Tibial nerve (tissue), 3 donors: ENCODE measurements around the gene SPATA20.

Source experiments
- POLR2A ChIP-seq, 2 donors: fragments of 450-650 bp; IDR thresholded peaks; one replicate each; pipeline ENCODE4 v1.6.1; 2017; ENCODE audit warnings: antibody characterized with exemption in 2 of 2, mild to moderate bottlenecking in 2 of 2, moderate library complexity in 2 of 2
- TF ChIP-seq, protein P1 (sequence below), 5 experiments: fragments of 200-600 bp in 3 of 5; fragments of 450-650 bp in 2 of 5; sonication (generic) in 3 of 5; IDR thresholded peaks; one replicate each; pipeline ENCODE4 v1.5.1; 2016 to 2019; ENCODE audit warnings: antibody characterized with exemption in 5 of 5, mild to moderate bottlenecking in 3 of 5, moderate library complexity in 2 of 5

DNA sequence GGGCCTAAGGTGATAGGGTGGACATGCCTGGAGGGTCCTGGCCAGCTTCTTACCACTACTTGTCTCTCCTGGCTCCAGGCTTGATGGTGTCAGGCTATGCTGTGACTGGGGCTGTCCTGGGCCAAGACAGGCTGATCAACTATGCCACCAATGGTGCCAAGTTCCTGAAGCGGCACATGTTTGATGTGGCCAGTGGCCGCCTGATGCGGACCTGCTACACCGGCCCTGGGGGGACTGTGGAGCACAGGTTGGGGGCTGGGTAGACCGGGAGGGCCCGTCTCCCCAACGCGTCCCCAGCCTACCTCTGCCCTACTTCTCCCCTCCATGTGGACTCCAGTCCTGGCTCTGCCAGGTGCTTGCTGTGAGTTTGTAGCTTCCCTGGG, 4.5 kb downstream of the SPATA20 start:
- no peak for TF ChIP-seq POLR2A (IDR thresholded peaks at IDR 0.05)
- TF ChIP-seq, protein P1, sequence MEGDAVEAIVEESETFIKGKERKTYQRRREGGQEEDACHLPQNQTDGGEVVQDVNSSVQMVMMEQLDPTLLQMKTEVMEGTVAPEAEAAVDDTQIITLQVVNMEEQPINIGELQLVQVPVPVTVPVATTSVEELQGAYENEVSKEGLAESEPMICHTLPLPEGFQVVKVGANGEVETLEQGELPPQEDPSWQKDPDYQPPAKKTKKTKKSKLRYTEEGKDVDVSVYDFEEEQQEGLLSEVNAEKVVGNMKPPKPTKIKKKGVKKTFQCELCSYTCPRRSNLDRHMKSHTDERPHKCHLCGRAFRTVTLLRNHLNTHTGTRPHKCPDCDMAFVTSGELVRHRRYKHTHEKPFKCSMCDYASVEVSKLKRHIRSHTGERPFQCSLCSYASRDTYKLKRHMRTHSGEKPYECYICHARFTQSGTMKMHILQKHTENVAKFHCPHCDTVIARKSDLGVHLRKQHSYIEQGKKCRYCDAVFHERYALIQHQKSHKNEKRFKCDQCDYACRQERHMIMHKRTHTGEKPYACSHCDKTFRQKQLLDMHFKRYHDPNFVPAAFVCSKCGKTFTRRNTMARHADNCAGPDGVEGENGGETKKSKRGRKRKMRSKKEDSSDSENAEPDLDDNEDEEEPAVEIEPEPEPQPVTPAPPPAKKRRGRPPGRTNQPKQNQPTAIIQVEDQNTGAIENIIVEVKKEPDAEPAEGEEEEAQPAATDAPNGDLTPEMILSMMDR (IDR thresholded peaks at IDR 0.05) = no peak
